Nucleus accumbens (tissue), 56 donors: ENCODE results near the gene KNTC1.
"Not testable (repeated sequence)": the region's sequence is repeated elsewhere in the genome, so short reads cannot be mapped to it uniquely, and the experiment has no call there.

Experiments used
- DNase-seq, 56 donors: peaks; one replicate each; lab custom pipeline; 2025; lab: John Stamatoyannopoulos, UW

KNTC1 gene

GRCh38 chr12:122614839-122615238 is 87.8 kb downstream of the KNTC1 start:
- DNase-seq = no peak

GRCh38 chr12:122615780-122616179 is 88.7 kb downstream of the KNTC1 start:
- DNase-seq = no peak

- no peak for DNase-seq
Measured at GRCh38 chr12:122635471-122635870, 108.4 kb downstream of the KNTC1 start.

GRCh38 chr12:122643207-122643805 is 116.3 kb downstream of the KNTC1 start:
- DNase-seq = no peak

DNA sequence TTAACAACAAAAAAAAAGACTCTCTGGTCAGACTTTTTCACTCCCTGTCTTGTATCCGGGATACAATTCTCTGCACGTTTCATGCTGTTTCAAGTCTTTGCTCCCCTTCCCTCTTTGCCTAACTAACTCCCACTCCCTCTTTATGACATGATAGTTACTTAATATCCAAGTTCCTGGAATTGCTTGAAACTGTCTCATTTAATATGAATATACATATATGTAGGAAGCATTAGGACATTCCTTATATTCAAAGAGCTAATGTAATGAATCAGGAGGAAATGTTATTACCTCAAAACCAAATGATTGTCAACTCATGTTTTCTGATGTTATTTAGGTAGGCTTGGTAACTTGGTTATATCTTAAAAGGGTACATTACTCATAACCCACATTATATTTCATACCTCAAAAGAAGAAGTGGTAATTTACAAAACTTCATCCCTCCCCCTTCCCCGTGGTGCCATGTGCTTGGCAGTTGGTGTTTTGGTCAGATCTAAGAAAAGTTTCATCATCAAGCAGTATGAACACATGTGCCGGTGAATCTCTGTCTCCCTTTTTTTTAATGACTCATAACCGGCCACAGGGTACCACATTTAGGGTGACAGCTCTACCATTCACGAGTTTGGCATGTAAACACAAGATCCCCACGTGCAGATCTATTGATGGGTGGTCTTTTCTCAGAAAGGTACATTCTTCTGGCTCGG is 119.6 kb downstream of the KNTC1 start:
- no peak for DNase-seq

DNA sequence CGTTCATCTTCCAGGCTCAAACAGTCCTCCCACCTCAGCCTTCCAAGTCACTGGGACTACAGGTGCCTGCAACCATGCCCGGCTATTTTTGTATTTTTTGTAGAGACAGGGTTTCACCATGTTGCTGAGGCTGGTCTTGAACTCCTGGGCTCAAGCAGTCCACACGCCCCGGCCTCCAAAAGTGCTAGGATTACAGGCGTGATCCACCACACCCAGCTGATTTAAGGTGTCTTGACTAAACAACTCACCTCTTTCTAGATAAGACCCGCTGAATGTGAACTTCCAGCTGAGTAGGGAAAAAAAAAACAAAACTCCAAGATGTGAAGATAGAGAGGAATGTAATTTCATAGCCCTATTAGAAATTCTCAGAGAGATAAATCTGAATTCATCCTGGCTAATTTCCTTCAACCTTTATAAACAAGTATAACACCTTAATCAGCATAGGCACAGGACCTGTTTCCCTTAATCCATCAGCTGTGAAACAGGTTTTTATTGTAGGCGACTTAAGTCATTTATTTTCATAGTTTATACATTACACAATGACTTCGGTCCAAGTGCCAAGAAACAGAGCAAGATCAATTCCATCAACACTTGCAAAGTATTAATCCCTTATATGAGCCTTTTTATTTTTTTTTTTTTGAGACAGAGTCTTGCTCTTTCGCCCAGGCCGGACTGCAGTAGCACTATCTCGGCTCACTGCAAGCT is 124.6 kb downstream of the KNTC1 start:
- DNase-seq = no peak

DNA sequence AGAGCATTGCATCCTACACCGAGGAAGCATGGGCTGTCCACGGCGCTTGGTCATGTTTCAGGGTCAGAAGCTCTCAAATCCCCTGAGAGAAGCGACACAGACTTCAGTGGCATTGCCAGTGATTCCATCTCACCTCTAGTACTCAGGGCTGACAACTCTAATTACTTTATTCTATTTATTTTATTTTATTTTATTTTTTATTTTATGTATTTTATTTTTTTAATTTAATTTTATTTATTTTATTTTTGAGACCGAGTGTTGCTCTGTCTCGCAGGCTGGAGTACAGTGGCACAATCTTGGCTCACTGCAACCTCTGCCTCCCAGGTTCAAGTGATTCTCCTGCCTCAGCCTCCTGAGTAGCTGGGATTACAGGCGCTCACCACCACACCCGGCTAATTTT is 126.2 kb downstream of the KNTC1 start:
- not testable (repeated sequence) for DNase-seq

- no peak for DNase-seq
Measured at GRCh38 chr12:122656298-122656697, 129.2 kb downstream of the KNTC1 start.

GRCh38 chr12:122659579-122659978 is 132.5 kb downstream of the KNTC1 start:
- no peak for DNase-seq

DNA sequence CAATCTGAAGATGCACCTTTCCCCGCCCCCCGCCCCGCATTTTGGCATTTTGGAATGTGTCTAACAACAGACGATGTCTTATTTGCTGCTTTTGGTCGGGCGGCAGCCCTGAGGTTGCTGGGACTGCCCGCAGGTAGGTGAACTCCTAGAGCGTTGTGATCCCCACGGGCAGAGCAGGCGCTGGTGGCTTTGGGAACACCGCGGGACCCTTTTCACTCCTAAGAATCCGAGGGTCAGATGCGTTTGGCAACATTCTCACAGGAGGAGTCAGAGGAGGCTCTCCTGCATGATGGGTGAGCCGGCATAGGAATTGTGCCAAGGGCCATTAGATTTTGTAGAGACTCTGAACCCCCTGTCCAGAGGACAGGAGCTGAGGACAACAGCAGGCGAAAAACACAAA is 134.2 kb downstream of the KNTC1 start:
- DNase-seq = no peak

- DNase-seq = no peak
Measured at GRCh38 chr12:122661938-122662337, 134.9 kb downstream of the KNTC1 start.

DNA sequence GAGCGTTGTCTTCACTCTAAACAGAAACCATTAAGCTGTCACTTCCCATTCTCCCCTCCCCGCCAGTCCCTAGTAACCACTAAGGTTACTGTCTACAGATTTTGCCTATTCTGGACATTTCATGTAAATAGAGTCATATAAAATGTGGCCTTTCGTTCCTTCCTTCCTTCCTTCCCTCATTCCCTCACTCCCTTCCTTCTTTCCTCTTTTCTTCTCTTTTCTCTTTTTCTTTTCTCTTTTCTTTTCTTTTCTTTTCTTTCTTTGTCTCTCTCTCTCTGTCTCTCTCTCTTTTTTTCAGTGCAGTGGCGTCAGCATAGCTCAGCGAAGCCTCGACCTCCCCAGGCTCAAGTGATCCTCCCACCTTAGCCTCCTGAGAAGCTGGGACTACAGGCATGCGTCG is 138.3 kb downstream of the KNTC1 start:
- no peak for DNase-seq

DNA sequence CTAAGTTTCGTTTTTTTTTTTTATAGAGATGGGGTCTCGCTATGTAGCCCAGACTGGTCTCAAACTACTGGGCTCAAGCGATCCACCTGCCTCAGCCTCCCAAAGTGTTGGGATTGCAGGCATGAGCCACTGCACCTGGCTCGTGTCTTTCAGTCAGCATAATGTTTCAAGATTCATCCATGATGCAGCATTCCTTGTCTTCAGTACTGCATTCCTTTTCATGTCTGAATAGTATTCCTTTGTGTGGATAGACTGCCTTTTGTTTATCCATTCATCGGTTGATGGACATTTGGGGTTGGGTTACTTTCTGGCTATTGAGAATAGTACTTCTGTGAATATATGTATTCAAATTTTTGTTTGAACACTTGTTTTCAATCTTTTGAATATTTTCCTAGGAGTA is 138.7 kb downstream of the KNTC1 start:
- DNase-seq = no peak

DNA sequence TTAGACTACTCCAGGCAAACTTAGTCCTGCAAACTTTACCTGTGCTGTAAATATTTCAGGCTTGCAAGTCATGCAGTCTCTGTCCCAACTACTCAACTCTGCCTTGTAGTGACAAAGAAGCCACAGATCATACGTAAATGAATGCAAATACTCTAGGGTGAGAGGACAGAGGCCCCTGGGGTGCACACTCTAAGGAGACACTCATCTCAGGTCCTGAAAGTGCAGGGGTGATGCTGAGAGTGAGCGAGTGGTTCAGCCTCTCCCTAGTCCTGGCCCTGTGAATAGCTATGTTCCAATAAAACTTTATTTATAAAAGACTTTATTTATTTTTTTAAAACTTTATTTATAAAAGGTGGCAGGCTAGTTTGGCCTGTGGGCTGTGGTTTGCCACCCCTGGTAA is 141.2 kb downstream of the KNTC1 start:
- DNase-seq = no peak

DNA sequence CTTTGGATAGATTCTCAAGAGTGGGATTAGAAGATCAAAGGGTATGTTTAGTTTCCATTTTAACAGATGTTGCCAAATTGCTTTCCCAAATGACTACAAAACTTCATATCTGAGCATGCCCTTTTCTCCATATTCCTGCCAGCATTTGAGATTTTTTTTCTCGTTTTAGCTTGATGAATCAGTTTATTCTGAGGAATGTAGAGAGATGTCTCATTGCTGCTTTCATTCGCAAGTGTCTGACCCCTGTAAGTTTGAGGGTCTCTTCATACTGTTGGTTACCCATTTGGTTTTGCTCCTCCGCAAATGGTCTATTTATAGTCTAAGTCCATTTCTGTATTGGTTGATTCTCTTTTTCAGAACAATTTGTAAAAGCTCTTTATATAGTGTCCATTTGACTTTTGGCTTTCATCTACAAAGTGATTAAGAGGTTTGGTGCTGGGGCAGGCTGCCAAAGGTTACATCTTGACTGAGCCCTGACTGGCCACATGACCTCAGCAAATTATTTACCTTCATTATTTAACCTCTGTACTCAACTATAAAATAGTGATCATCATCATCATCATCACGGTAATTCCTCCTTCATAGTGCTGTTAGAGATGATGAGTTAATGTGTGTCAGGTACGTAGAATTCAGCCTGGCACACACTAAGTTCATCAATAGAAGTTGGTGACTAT is 142.5 kb downstream of the KNTC1 start:
- DNase-seq = no peak

DNA sequence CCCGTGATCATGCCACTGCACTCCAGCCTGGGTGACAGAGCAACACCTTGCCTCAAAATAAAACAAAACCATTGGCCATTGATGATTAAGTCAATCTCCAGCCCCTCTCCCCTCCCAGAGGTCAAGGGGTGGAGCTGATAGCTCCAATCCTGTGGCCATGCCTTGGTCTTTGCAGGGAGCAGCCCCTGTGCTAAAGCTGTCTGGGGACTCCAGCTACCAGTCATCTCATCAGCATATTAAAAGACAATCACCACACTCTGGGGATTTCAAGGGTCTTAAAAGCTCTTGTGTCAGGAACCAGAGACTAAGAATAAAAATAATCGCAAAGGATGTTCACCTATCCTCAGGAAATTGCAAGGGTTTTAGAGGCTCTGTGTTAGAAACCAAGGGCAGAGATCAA is 145.5 kb downstream of the KNTC1 start:
- no peak for DNase-seq
